Astrocyte of the spinal cord (primary cell): Measurements from ENCODE around the gene TUBAL3.
"Not testable (repeated sequence)": the region's sequence is repeated elsewhere in the genome, so short reads cannot be mapped to it uniquely, and the experiment has no call there.

Experiments used
- DNase-seq: peaks from one replicate; pipeline ENCODE4 v3.0.0; 2011; ENCODE audit warnings: low read depth, low spot score
- H3K4me3 ChIP-seq: 2 replicates; pipeline ENCODE4 v1.5.1; 2011; ENCODE audit warnings: low read depth, mild to moderate bottlenecking, low read length, moderate library complexity
- CTCF ChIP-seq: IDR thresholded peaks from 2 replicates; pipeline ENCODE4 v1.5.1; 2012; ENCODE audit warnings: low read depth, mild to moderate bottlenecking, low read length, inconsistent platforms
- in situ Hi-C: cut with HindIII; loops from 2 replicates; pipeline ENCODE4 v1.10.0; 2017; ENCODE audit warnings: low sequenced_read_pairs

The TUBAL3 gene

GRCh38 chr10:5413012-5413938 lies 8.6 kb upstream of the TUBAL3 start:
- H3K4me3 ChIP-seq: peak overlapping the region; percentile 61
- peak; percentile 52 for DNase-seq
- in situ Hi-C loops: no loop called here
- TF ChIP-seq CTCF: no peak

- no peak for TF ChIP-seq CTCF
- peak; percentile 88 for DNase-seq
- peak within 1 kb of the TSS; percentile 61 for H3K4me3 ChIP-seq
- in situ Hi-C loops: no loop called here
These were observed 7.8 kb upstream of the TUBAL3 start, which contains the start of gene NET1 for GRCh38 chr10:5412277-5412941. Gene NET1 (plus strand): TSS chr10:5412557. CDS start chr10:5412693, 136 bp downstream.

- in situ Hi-C loops: no loop called here
- no peak for DNase-seq
- no peak for TF ChIP-seq CTCF
- peak overlapping the region; percentile 61 for H3K4me3 ChIP-seq
These were observed 7.3 kb upstream of the TUBAL3 start for GRCh38 chr10:5411941-5412276.

GRCh38 chr10:5410787-5411186 lies 6.2 kb upstream of the TUBAL3 start:
- H3K4me3 ChIP-seq, DNase-seq, in situ Hi-C loops: not testable (repeated sequence)

- TF ChIP-seq CTCF: no peak
- no peak for DNase-seq
- in situ Hi-C loops: no loop called here
- H3K4me3 ChIP-seq: no peak overlapping the region
These were observed 2.3 kb upstream of the TUBAL3 start for GRCh38 chr10:5406918-5407317.

GRCh38 chr10:5402798-5403197 lies 1.8 kb downstream of the TUBAL3 start:
- no peak for TF ChIP-seq CTCF
- H3K4me3 ChIP-seq: no peak overlapping the region
- DNase-seq: no peak
- in situ Hi-C loops: no loop called here
